ENCODE measurements around the gene NHLRC4.

Gene NHLRC4

GRCh38 chr16:568401-569258 is 1.8 kb downstream of the NHLRC4 start:
- DNase-seq: no peak

- DNase-seq: peak; percentile 49
Observed at GRCh38 chr16:569445-570254, 2.8 kb downstream of the NHLRC4 start, which contains the start of gene PIGQ. Gene PIGQ (plus strand): TSS chr16:569968. CDS start chr16:574075, 4,107 bp downstream.

- no peak for DNase-seq
Observed at GRCh38 chr16:572865-573650, 6.3 kb downstream of the NHLRC4 start.

- no peak for DNase-seq
Observed at GRCh38 chr16:574021-574760, 7.4 kb downstream of the NHLRC4 start.

- DNase-seq: no peak
Observed at GRCh38 chr16:575354-576196, 8.8 kb downstream of the NHLRC4 start.

- no peak for DNase-seq
Observed at GRCh38 chr16:576197-576822, 9.5 kb downstream of the NHLRC4 start.

- DNase-seq: no peak
Observed at GRCh38 chr16:576823-577201, 10.0 kb downstream of the NHLRC4 start.

GRCh38 chr16:577796-578195 is 11.0 kb downstream of the NHLRC4 start:
- DNase-seq: no peak

GRCh38 chr16:578232-578869 is 11.5 kb downstream of the NHLRC4 start:
- DNase-seq: no peak

- DNase-seq: no peak
Observed at GRCh38 chr16:578870-579405, 12.1 kb downstream of the NHLRC4 start.

- no peak for DNase-seq
Observed at GRCh38 chr16:580141-580945, 13.5 kb downstream of the NHLRC4 start.

GRCh38 chr16:580946-581498 is 14.2 kb downstream of the NHLRC4 start:
- no peak for DNase-seq

- DNase-seq: no peak
Observed at GRCh38 chr16:582218-582613, 15.4 kb downstream of the NHLRC4 start.

GRCh38 chr16:582614-583331 is 16.0 kb downstream of the NHLRC4 start:
- no peak for DNase-seq

- no peak for DNase-seq
Observed at GRCh38 chr16:583470-583814, 16.6 kb downstream of the NHLRC4 start.

GRCh38 chr16:583815-584591 is 17.2 kb downstream of the NHLRC4 start:
- no peak for DNase-seq

GRCh38 chr16:585351-585750 is 18.5 kb downstream of the NHLRC4 start:
- DNase-seq: no peak

Data from DMS79 treated with DMSO at 0.1 percent for 48 hours (cell line).